GM12891 (cell line): ENCODE data around the gene SLC12A5.

ENCODE experiments used
- POLR2A ChIP-seq: IDR thresholded peaks from 2 replicates; pipeline ENCODE4 v1.6.1; 2011; ENCODE audit warnings: low read depth, low read length, control low read depth
- POU2F2 ChIP-seq: IDR thresholded peaks from 2 replicates; pipeline ENCODE4 v1.6.1; 2011; ENCODE audit warnings: low read depth, mild to moderate bottlenecking, control low read depth, low read length, moderate library complexity
- TAF1 ChIP-seq: IDR thresholded peaks from 2 replicates; pipeline ENCODE4 v1.6.1; 2011; ENCODE audit warnings: low read depth, low read length, control low read depth

- TF ChIP-seq POLR2A (no peak), TAF1 (no peak), POU2F2 (no peak)
Observed at GRCh38 chr20:45987108-45987780, 41.8 kb upstream of the SLC12A5 start.
